ENCODE results near the gene DDR2. TPM values are rescaled to one million over a fixed set of nuclear protein-coding genes. Genes with fewer than 3 reads are reported as not detected.
"Not testable (repeated sequence)": the region's sequence is repeated elsewhere in the genome, so short reads cannot be mapped to it uniquely, and the experiment has no call there.

DDR2 gene
- total RNA-seq, 2 experiments from 2014 or later, result 0.19 TPM; not detected in 1

- Histone ChIP-seq H3K27ac (ENCODE audit: low read depth, low read length, poor library complexity, severe bottlenecking) (no peak overlapping the region), H4K20me1 (ENCODE audit: insufficient read depth, low read length) (no peaks in the 10 kb centered on the region), H3K9me2 (ENCODE audit: insufficient read depth, low read length) (no peaks in the 10 kb centered on the region), H3K4me2 (ENCODE audit: low read length) (no peak overlapping the region), H3K4me1 (ENCODE audit: insufficient read depth, low read length, poor library complexity, severe bottlenecking) (no peaks in the 10 kb centered on the region), H3K9me3 (ENCODE audit: low read length) (no peaks in the 10 kb centered on the region), H3K36me3 (ENCODE audit: insufficient read depth, low read length) (no peaks in the 10 kb centered on the region), H3K4me3 (ENCODE audit: low read depth, low read length, poor library complexity, severe bottlenecking) (no peak overlapping the region), H3K79me2 (ENCODE audit: insufficient read depth, low read depth, low read length) (no peaks in the 10 kb centered on the region), H2AFZ (ENCODE audit: low read length) (no peak overlapping the region)
- intact Hi-C loops (cut with micrococcal nuclease; ENCODE audit: unreplicated experiment), result no loop called here
- ChIA-PET CTCF (ENCODE audit: unreplicated experiment) (no interaction called here), POLR2A (no interaction called here)
- BruUV-seq (replicated peaks), result no TSS peak
- no peak for DNase-seq (ENCODE audit: low spot score)
- TF ChIP-seq CTCF (conservative IDR thresholded peaks at IDR 0.05; ENCODE audit: low read length), result no peak
Observed at GRCh38 chr1:162740755-162741154, 108.5 kb downstream of the DDR2 start.

GRCh38 chr1:162741574-162741973 is 109.3 kb downstream of the DDR2 start:
- intact Hi-C loops (cut with micrococcal nuclease; ENCODE audit: unreplicated experiment), result no loop called here
- Histone ChIP-seq H3K9me2 (ENCODE audit: insufficient read depth, low read length) (no peaks in the 10 kb centered on the region), H3K4me3 (ENCODE audit: low read depth, low read length, poor library complexity, severe bottlenecking) (no peak overlapping the region), H2AFZ (ENCODE audit: low read length) (no peak overlapping the region), H3K27ac (ENCODE audit: low read depth, low read length, poor library complexity, severe bottlenecking) (no peak overlapping the region), H3K4me1 (ENCODE audit: insufficient read depth, low read length, poor library complexity, severe bottlenecking) (no peaks in the 10 kb centered on the region), H3K4me2 (ENCODE audit: low read length) (no peak overlapping the region), H3K9me3 (ENCODE audit: low read length) (no peaks in the 10 kb centered on the region), H4K20me1 (ENCODE audit: insufficient read depth, low read length) (no peaks in the 10 kb centered on the region), H3K79me2 (ENCODE audit: insufficient read depth, low read depth, low read length) (no peaks in the 10 kb centered on the region), H3K36me3 (ENCODE audit: insufficient read depth, low read length) (no peaks in the 10 kb centered on the region)
- CTCF ChIA-PET (ENCODE audit: unreplicated experiment), result no interaction called here
- DNase-seq (ENCODE audit: low spot score), result no peak
- TF ChIP-seq CTCF (conservative IDR thresholded peaks at IDR 0.05; ENCODE audit: low read length), result no peak
- TF ChIP-seq EZH2phosphoT487 (IDR thresholded peaks at IDR 0.05; ENCODE audit: borderline replicate concordance, low read depth, low read length), result no peak
- POLR2A ChIA-PET, result no interaction called here
- BruUV-seq (replicated peaks), result no TSS peak

GRCh38 chr1:162746264-162746942 is 114.1 kb downstream of the DDR2 start:
- CTCF ChIA-PET (ENCODE audit: unreplicated experiment); DNase-seq (ENCODE audit: low spot score); BruUV-seq (replicated peaks); H3K9me3 ChIP-seq (ENCODE audit: low read length); H3K4me2 ChIP-seq (ENCODE audit: low read length); POLR2A ChIA-PET; H3K79me2 ChIP-seq (ENCODE audit: insufficient read depth, low read depth, low read length); H3K27ac ChIP-seq (ENCODE audit: low read depth, low read length, poor library complexity, severe bottlenecking); H3K4me3 ChIP-seq (ENCODE audit: low read depth, low read length, poor library complexity, severe bottlenecking); H3K9me2 ChIP-seq (ENCODE audit: insufficient read depth, low read length); H3K36me3 ChIP-seq (ENCODE audit: insufficient read depth, low read length); H3K4me1 ChIP-seq (ENCODE audit: insufficient read depth, low read length, poor library complexity, severe bottlenecking); H2AFZ ChIP-seq (ENCODE audit: low read length); intact Hi-C loops (cut with micrococcal nuclease; ENCODE audit: unreplicated experiment); H4K20me1 ChIP-seq (ENCODE audit: insufficient read depth, low read length): not testable (repeated sequence)

All from OCI-LY7 (cell line).